ENCODE results near the gene ERLEC1.

Gene ERLEC1

DNA sequence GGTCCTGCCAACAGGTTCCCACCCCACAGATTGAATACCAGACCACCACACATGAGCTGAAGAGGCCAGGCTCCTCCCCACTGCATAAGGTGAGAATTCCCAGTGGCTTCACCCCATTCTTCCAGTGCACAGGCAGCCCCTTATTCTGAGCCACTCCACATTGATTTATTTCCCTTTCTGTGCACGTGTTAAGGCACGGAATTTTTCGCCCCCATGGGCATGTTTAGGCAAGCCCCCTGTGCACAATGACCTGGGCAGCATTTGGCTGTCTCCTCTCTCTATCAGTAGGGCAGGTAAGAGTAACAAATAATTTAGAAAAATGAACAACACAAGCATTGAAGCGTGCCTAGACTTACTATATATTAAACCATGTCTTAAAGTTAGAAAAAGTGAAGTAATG, 34.5 kb upstream of the ERLEC1 start:
- Histone ChIP-seq H3K18ac (ENCODE audit: low read length) (no peak overlapping the region), H3K9me3 (replicated peaks in 1 of 2; ENCODE audit: control insufficient read depth in 2 of 2, insufficient read depth in 1 of 2, low read depth in 1 of 2, low read length in 2 of 2) (peaks cover 2 to 8% of the 10 kb centered on the region in 2 donors), H2BK5ac (ENCODE audit: low read length) (no peak overlapping the region), H4K91ac (ENCODE audit: low read depth, low read length, poor library complexity) (no peak overlapping the region), H3K9ac (ENCODE audit: low read depth, low read length, poor library complexity) (no peak overlapping the region), H3K4me2 (ENCODE audit: insufficient read depth, low read length, poor library complexity, severe bottlenecking) (no peak overlapping the region), H2AK5ac (ENCODE audit: low read depth, low read length) (no peak overlapping the region), H4K8ac (ENCODE audit: low read depth, low read length) (no peak overlapping the region), H3K4me3 (ENCODE audit: low read length in 2 of 2) (no peak overlapping the region), H3K4ac (ENCODE audit: low read length) (no peak overlapping the region), H3K4me1 (ENCODE audit: control insufficient read depth in 2 of 2, insufficient read depth in 1 of 2, low read depth in 1 of 2, low read length in 2 of 2) (peaks cover 1 to 3% of the 10 kb centered on the region in 2 donors), H2BK12ac (ENCODE audit: low read length) (no peak overlapping the region), H3K27ac (replicated peaks; ENCODE audit: low read length) (no peak overlapping the region), H3K27me3 (ENCODE audit: control insufficient read depth in 3 of 3, insufficient read depth in 3 of 3, low read depth in 1 of 3, low read length in 3 of 3) (no peaks in the 10 kb centered on the region), H3K14ac (ENCODE audit: low read length) (no peak overlapping the region), H3K79me1 (ENCODE audit: low read depth, low read length) (no peaks in the 10 kb centered on the region), H2AFZ (ENCODE audit: low read length) (no peak overlapping the region), H2BK15ac (ENCODE audit: low read length) (no peak overlapping the region), H3K23ac (ENCODE audit: low read depth, low read length, poor library complexity) (no peak overlapping the region), H2BK120ac (ENCODE audit: low read depth, low read length) (no peak overlapping the region), H3K36me3 (replicated peaks in 1 of 2; ENCODE audit: control insufficient read depth in 2 of 2, insufficient read depth in 2 of 2, low read length in 2 of 2) (peaks cover 5 to 62% of the 10 kb centered on the region in 2 donors)
- WGBS, 2 donors (ENCODE audit: extremely low coverage in 2 of 2, insufficient read length in 2 of 2, insufficient replicate concordance in 1 of 2): no CpG with 5 or more reads among the region's 4 CpGs
- DNase-seq (ENCODE audit: low spot score): no peak

- no peak overlapping the region for H3K14ac ChIP-seq (ENCODE audit: low read length)
Observed at GRCh38 chr2:53753041-53753440, 33.8 kb upstream of the ERLEC1 start.

GRCh38 chr2:53755121-53755520, 31.7 kb upstream of the ERLEC1 start:
- Histone ChIP-seq H3K4me3 (ENCODE audit: low read length in 2 of 2) (no peak overlapping the region), H2AFZ (ENCODE audit: low read length) (no peak overlapping the region)

More at GRCh38 chr2:53753041-53753440, 33.8 kb upstream of the ERLEC1 start:
- no peak overlapping the region for H2BK12ac ChIP-seq (ENCODE audit: low read length)
- no peak overlapping the region for H2BK15ac ChIP-seq (ENCODE audit: low read length)
- H3K27ac ChIP-seq (replicated peaks; ENCODE audit: low read length): no peak overlapping the region
- no peak overlapping the region for H2BK5ac ChIP-seq (ENCODE audit: low read length)
- DNase-seq (ENCODE audit: low spot score): no peak
- no peak overlapping the region for H3K23ac ChIP-seq (ENCODE audit: low read depth, low read length, poor library complexity)
- no peak overlapping the region for H4K91ac ChIP-seq (ENCODE audit: low read depth, low read length, poor library complexity)
- peaks cover 2 to 8% of the 10 kb centered on the region in 2 donors for H3K9me3 ChIP-seq (replicated peaks in 1 of 2; ENCODE audit: control insufficient read depth in 2 of 2, insufficient read depth in 1 of 2, low read depth in 1 of 2, low read length in 2 of 2)
- H3K4me2 ChIP-seq (ENCODE audit: insufficient read depth, low read length, poor library complexity, severe bottlenecking): no peak overlapping the region
- H3K79me1 ChIP-seq (ENCODE audit: low read depth, low read length): no peaks in the 10 kb centered on the region
- H3K27me3 ChIP-seq (ENCODE audit: control insufficient read depth in 3 of 3, insufficient read depth in 3 of 3, low read depth in 1 of 3, low read length in 3 of 3): no peaks in the 10 kb centered on the region
- H3K18ac ChIP-seq (ENCODE audit: low read length): no peak overlapping the region
- H4K8ac ChIP-seq (ENCODE audit: low read depth, low read length): no peak overlapping the region
- no peak overlapping the region for H2BK120ac ChIP-seq (ENCODE audit: low read depth, low read length)
- peaks cover 5 to 60% of the 10 kb centered on the region in 2 donors for H3K36me3 ChIP-seq (replicated peaks in 1 of 2; ENCODE audit: control insufficient read depth in 2 of 2, insufficient read depth in 2 of 2, low read length in 2 of 2)
- H3K4ac ChIP-seq (ENCODE audit: low read length): no peak overlapping the region
- H2AFZ ChIP-seq (ENCODE audit: low read length): no peak overlapping the region
- no peak overlapping the region for H3K9ac ChIP-seq (ENCODE audit: low read depth, low read length, poor library complexity)
- no peak overlapping the region for H2AK5ac ChIP-seq (ENCODE audit: low read depth, low read length)
- H3K4me1 ChIP-seq (ENCODE audit: control insufficient read depth in 2 of 2, insufficient read depth in 1 of 2, low read depth in 1 of 2, low read length in 2 of 2): peaks cover 1 to 3% of the 10 kb centered on the region in 2 donors
- no peak overlapping the region for H3K4me3 ChIP-seq (ENCODE audit: low read length in 2 of 2)

DNA sequence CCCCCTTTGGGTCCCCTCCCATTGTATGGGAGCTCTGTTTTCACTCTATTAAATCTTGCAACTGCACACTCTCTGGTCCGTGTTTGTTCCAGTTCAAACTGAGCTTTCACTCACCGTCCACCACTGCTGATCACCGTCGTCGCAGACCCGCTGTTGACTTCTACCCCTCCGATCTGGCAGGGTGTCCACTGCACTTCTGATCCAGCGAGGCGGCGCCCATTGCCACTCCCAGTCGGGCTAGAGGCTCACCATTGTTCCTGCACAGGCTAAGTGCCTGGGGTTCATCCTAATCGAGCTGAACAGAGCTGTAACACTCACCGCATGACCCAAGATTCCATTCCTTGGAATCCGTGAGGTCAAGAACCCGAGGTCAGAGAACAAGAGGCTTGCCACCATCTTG, 30.2 kb upstream of the ERLEC1 start:
- Histone ChIP-seq H2BK12ac (ENCODE audit: low read length) (no peak overlapping the region), H2BK15ac (ENCODE audit: low read length) (no peak overlapping the region), H3K23ac (ENCODE audit: low read depth, low read length, poor library complexity) (no peak overlapping the region), H2AFZ (ENCODE audit: low read length) (no peak overlapping the region), H3K27me3 (ENCODE audit: control insufficient read depth in 3 of 3, insufficient read depth in 3 of 3, low read depth in 1 of 3, low read length in 3 of 3) (no peaks in the 10 kb centered on the region), H2BK120ac (ENCODE audit: low read depth, low read length) (no peak overlapping the region), H3K9me3 (replicated peaks in 1 of 2; ENCODE audit: control insufficient read depth in 2 of 2, insufficient read depth in 1 of 2, low read depth in 1 of 2, low read length in 2 of 2) (peaks cover 2 to 8% of the 10 kb centered on the region in 2 donors), H2AK5ac (ENCODE audit: low read depth, low read length) (no peak overlapping the region), H3K4me3 (ENCODE audit: low read length in 2 of 2) (no peak overlapping the region), H3K9ac (ENCODE audit: low read depth, low read length, poor library complexity) (no peak overlapping the region), H3K14ac (ENCODE audit: low read length) (no peak overlapping the region), H3K4me2 (ENCODE audit: insufficient read depth, low read length, poor library complexity, severe bottlenecking) (no peak overlapping the region), H4K91ac (ENCODE audit: low read depth, low read length, poor library complexity) (no peak overlapping the region), H2BK5ac (ENCODE audit: low read length) (no peak overlapping the region), H3K79me1 (ENCODE audit: low read depth, low read length) (no peaks in the 10 kb centered on the region), H3K4ac (ENCODE audit: low read length) (no peak overlapping the region), H3K4me1 (ENCODE audit: control insufficient read depth in 2 of 2, insufficient read depth in 1 of 2, low read depth in 1 of 2, low read length in 2 of 2) (peaks cover 1 to 3% of the 10 kb centered on the region in 2 donors), H3K18ac (ENCODE audit: low read length) (no peak overlapping the region), H3K36me3 (replicated peaks in 1 of 2; ENCODE audit: control insufficient read depth in 2 of 2, insufficient read depth in 2 of 2, low read length in 2 of 2) (peaks cover 10 to 55% of the 10 kb centered on the region in 2 donors), H3K27ac (replicated peaks; ENCODE audit: low read length) (no peak overlapping the region), H4K8ac (ENCODE audit: low read depth, low read length) (no peak overlapping the region)
- WGBS, 2 donors (ENCODE audit: extremely low coverage in 2 of 2, insufficient read length in 2 of 2, insufficient replicate concordance in 1 of 2): no CpG with 5 or more reads among the region's 15 CpGs
- no peak for DNase-seq (ENCODE audit: low spot score)

More at GRCh38 chr2:53755121-53755520, 31.7 kb upstream of the ERLEC1 start:
- H3K23ac ChIP-seq (ENCODE audit: low read depth, low read length, poor library complexity): no peak overlapping the region
- no peak overlapping the region for H2BK15ac ChIP-seq (ENCODE audit: low read length)
- H2BK12ac ChIP-seq (ENCODE audit: low read length): no peak overlapping the region
- WGBS, 2 donors (ENCODE audit: extremely low coverage in 2 of 2, insufficient read length in 2 of 2, insufficient replicate concordance in 1 of 2): no CpG with 5 or more reads among the region's 2 CpGs
- H3K27ac ChIP-seq (replicated peaks; ENCODE audit: low read length): no peak overlapping the region
- peaks cover 1 to 3% of the 10 kb centered on the region in 2 donors for H3K4me1 ChIP-seq (ENCODE audit: control insufficient read depth in 2 of 2, insufficient read depth in 1 of 2, low read depth in 1 of 2, low read length in 2 of 2)
- H3K4me2 ChIP-seq (ENCODE audit: insufficient read depth, low read length, poor library complexity, severe bottlenecking): no peak overlapping the region
- H3K4ac ChIP-seq (ENCODE audit: low read length): no peak overlapping the region
- H4K8ac ChIP-seq (ENCODE audit: low read depth, low read length): no peak overlapping the region
- DNase-seq (ENCODE audit: low spot score): no peak
- H3K79me1 ChIP-seq (ENCODE audit: low read depth, low read length): no peaks in the 10 kb centered on the region
- H2BK5ac ChIP-seq (ENCODE audit: low read length): no peak overlapping the region
- no peak overlapping the region for H3K18ac ChIP-seq (ENCODE audit: low read length)
- no peak overlapping the region for H2AK5ac ChIP-seq (ENCODE audit: low read depth, low read length)
- no peak overlapping the region for H3K9ac ChIP-seq (ENCODE audit: low read depth, low read length, poor library complexity)
- no peak overlapping the region for H4K91ac ChIP-seq (ENCODE audit: low read depth, low read length, poor library complexity)
- no peak overlapping the region for H3K14ac ChIP-seq (ENCODE audit: low read length)
- H3K9me3 ChIP-seq (replicated peaks in 1 of 2; ENCODE audit: control insufficient read depth in 2 of 2, insufficient read depth in 1 of 2, low read depth in 1 of 2, low read length in 2 of 2): peaks cover 2 to 8% of the 10 kb centered on the region in 2 donors
- no peak overlapping the region for H2BK120ac ChIP-seq (ENCODE audit: low read depth, low read length)
- H3K36me3 ChIP-seq (replicated peaks in 1 of 2; ENCODE audit: control insufficient read depth in 2 of 2, insufficient read depth in 2 of 2, low read length in 2 of 2): peaks cover 7 to 55% of the 10 kb centered on the region in 2 donors
- no peaks in the 10 kb centered on the region for H3K27me3 ChIP-seq (ENCODE audit: control insufficient read depth in 3 of 3, insufficient read depth in 3 of 3, low read depth in 1 of 3, low read length in 3 of 3)

Measured in neuronal stem cell (in vitro differentiated cells).